H7 (cell line): Measurements from ENCODE around the gene GPC5. TPM values are rescaled to one million over a fixed set of nuclear protein-coding genes. Genes with fewer than 3 reads are reported as not detected.
"Not testable (repeated sequence)": the region's sequence is repeated elsewhere in the genome, so short reads cannot be mapped to it uniquely, and the experiment has no call there.

Source experiments
- DNase-seq: peaks from one replicate; pipeline ENCODE4 v3.0.0; 2012
- H3K27me3 ChIP-seq: 2 replicates; pipeline ENCODE4 v1.6.0; 2011; ENCODE audit warnings: mild to moderate bottlenecking, low read length; ENCODE audit not compliant: control insufficient read depth, insufficient read depth
- H3K36me3 ChIP-seq: replicated peaks from 2 replicates; pipeline ENCODE4 v1.5.1; 2011; ENCODE audit warnings: low read length; ENCODE audit not compliant: control insufficient read depth, insufficient read depth
- H3K4me3 ChIP-seq: 2 replicates; pipeline ENCODE4 v1.5.1; 2011; ENCODE audit warnings: low read depth, mild to moderate bottlenecking, control low read depth, low read length, moderate library complexity; ENCODE audit not compliant: insufficient read depth
- total RNA-seq: library from RNA; depleted of rRNA; stranded (reverse); fragments of >200 nt; shearing (Covaris generic); gene quantifications from 2 replicates; pipeline ENCODE4 v1.2.3, GENCODE V29; 2014

The GPC5 gene
- total RNA-seq, 1 experiment from 2014 or later: 0.07 TPM

DNA sequence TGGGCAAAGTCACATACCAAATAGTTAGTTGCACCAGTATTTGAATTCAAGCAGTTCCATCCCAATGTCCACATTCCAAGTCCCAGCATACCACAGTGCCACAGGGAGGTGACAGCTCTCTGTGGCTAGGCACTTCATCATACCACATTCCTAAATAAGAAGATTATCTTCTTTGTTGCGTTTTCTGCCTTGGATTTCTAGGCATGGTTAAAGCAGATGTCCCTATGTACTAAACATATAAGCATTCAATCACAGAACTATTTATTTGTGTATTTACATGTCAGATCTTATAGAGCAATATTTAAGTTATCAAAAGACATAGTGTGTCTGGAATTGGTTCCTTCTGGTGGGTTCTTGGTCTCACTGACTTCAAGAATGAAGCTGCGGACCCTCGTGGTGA lies 403.4 kb downstream of the GPC5 start:
- H3K4me3 ChIP-seq, H3K27me3 ChIP-seq, H3K36me3 ChIP-seq, DNase-seq: not testable (repeated sequence)

DNA sequence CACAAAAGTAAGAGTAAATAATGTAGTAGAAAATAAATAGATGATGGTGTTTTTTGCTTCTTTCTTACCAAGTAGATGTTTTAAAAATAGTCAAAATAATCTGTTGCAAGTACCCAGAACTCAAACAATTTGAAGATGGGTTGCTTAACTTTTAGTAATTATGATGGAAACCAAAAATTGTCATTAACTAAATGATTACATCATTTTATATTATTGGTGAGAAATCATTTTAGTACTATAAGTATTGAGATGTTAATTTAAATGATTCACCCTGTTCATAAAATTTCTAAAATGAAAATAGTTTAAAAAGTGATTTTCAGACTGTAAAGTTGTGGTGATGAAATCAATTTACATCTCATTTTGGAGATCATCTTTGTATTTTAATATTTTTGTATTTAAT lies 404.5 kb downstream of the GPC5 start:
- DNase-seq: no peak
- Histone ChIP-seq H3K27me3 (no peaks in the 10 kb centered on the region), H3K4me3 (no peak overlapping the region), H3K36me3 (no peaks in the 10 kb centered on the region)

DNA sequence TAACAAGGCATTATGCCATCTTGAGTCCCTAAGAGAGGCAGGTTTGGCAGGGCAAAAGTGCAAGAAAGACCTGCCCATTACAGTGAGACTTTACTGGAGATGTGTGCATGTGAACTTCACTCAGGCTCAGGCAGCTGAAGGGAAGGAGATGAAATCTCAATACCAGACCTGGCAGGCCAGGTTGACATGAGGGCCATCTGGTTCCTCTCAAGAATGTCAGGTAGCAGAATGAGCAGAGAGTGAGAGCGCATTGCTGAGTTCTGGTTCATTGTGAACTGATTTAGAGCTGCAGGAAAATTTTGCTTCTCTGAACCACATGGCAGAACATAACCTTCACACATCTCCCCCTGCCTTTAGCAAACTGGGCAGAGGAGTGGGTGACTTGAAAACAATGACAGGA lies 406.3 kb downstream of the GPC5 start:
- no peaks in the 10 kb centered on the region for H3K27me3 ChIP-seq
- no peak overlapping the region for H3K4me3 ChIP-seq
- DNase-seq: no peak
- H3K36me3 ChIP-seq: no peaks in the 10 kb centered on the region

DNA sequence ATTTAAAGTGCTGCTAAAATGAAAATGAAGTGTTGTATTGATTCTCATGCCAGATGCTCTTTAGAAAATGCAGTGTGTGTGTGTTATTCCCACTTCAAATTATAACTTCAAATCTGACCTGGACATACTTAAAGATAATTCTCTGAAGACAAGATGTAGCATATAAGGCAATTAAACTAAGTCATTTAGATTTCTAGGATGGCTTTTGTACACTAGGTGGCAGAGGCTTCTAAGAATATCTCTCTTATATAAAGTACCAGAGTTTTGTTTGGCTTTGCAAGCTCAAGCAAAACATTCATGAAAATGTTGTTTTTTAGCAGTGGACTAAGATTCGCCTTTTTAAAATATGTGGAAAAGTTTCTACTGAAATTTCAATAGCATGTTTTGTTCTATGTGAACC lies 407.2 kb downstream of the GPC5 start:
- DNase-seq: no peak
- no peak overlapping the region for H3K4me3 ChIP-seq
- no peaks in the 10 kb centered on the region for H3K27me3 ChIP-seq

DNA sequence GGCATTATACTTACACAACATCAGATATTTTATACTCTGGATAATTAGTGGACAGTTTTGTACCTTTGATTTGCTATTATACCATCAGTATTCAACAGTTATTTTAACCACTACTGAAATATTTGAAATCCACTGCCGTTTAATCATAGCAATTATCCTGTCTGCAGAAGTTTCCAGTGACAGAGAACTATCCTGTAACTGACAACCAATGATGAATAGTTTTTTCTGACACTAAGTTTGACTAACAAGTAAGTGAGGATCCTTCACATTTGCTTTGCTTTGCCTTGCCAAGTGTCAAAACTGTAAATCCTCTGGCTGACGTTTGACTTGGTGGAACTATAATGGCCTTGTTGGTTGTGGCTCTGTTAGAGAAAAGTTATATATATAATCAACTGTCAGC lies 410.7 kb downstream of the GPC5 start:
- no peak overlapping the region for H3K4me3 ChIP-seq
- H3K36me3 ChIP-seq: no peaks in the 10 kb centered on the region
- no peaks in the 10 kb centered on the region for H3K27me3 ChIP-seq
- DNase-seq: no peak

More for the DNA sequence above, 407.2 kb downstream of the GPC5 start:
- no peaks in the 10 kb centered on the region for H3K36me3 ChIP-seq

DNA sequence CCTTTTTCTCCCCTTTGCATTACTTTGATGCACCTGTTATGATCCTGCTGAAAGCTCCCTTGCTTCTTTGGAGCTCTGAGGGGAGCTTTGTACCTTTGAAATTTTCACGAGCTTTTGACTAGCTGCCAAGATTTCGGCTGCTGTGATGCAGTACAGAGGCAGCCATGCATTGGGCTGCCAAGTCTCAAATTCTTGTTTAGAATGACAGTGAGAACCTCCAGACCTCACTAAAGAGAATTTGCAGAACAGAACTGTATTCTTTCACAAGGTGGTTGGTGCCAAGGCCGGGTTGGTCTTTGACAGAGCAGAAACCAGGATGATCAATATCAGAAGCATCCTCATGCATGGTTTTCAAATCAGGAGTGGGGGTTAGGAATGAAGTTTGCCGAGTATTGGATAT lies 414.8 kb downstream of the GPC5 start:
- no peaks in the 10 kb centered on the region for H3K27me3 ChIP-seq
- H3K36me3 ChIP-seq: no peaks in the 10 kb centered on the region
- H3K4me3 ChIP-seq: no peak overlapping the region
- no peak for DNase-seq

DNA sequence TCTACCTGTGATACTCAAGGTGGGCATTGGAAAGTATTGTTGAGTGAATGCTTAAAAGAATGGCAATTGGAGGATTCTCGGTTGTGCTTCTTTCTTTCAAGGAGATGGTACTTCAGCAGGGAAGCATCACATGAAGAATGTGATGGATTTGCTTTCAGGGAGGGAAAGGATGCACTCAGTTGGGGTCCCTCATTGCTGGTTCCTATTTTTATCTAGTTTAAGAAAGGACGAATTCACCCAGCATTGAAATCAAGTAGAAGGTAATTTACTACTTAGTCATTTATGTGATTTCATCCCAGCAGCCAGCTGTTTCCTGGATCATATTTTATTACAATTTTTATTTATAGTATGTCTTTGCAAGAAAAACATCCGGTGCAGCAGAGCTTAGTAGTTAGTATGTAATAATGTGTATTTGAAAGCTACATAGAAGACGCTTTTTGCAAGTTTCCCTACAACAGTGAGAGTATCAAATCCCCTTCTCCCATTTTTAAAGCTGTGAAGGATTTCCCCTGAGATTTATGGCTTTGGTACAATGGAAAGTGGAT lies 417.9 kb downstream of the GPC5 start:
- no peaks in the 10 kb centered on the region for H3K27me3 ChIP-seq
- DNase-seq: no peak
- H3K36me3 ChIP-seq: no peaks in the 10 kb centered on the region
- H3K4me3 ChIP-seq: no peak overlapping the region

DNA sequence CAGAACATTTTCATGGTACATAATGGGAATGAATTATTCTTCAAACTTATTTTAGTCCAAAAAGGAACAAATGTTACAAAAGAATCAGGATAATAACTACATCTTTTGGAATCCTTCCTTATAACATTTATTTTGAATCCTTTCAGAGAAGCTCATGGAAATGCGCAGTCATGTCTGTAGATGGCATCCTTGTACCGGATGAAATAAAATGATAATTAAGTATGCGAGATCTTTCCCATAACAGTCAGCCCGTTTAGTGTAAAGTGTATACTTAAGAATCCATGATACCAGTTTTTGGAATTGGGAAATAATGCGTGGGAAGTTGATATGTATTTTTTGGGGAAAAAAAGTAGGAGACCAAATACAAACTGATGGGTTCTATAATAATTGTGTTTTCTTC lies 418.8 kb downstream of the GPC5 start:
- H3K4me3 ChIP-seq: no peak overlapping the region
- DNase-seq: no peak
- H3K36me3 ChIP-seq: no peaks in the 10 kb centered on the region
- H3K27me3 ChIP-seq: no peaks in the 10 kb centered on the region

DNA sequence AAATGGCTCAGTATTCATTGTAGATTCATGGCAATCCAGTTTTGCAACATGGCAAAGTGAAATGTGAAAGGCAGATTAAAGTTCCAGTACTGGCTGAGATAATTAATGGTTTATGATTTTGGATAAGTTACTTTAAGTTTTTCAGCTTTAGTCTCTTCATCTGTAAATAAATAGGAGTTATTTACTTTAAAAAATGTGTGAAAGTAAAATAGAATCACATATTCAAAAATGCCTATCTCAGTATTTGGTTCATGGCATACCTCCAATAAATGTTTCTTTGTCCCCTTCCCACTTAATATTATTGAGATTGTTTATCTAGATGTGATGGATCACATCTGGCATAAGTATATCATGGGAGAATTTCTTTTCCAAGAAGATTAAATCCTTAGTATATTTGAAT lies 426.0 kb downstream of the GPC5 start:
- H3K27me3 ChIP-seq: no peaks in the 10 kb centered on the region
- H3K36me3 ChIP-seq: no peaks in the 10 kb centered on the region
- no peak overlapping the region for H3K4me3 ChIP-seq
- no peak for DNase-seq

DNA sequence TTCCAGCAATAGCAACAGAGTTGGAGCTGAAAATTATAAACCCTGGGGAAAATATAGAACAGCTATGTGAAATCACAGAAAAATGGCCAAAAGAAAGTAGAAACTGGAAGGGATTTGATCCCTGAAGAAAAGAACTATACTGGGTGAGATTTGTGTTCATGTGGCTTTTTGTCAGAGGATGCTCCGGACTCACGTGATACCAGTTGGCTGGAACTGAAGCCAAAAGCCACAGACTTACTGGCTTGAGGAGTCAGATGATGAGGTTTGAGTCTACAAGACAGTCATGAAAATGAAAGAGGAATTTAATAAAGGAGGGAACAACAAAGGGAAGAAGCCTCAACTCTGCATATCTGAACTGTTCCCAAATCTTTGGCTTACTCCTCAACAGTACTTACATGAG lies 427.1 kb downstream of the GPC5 start:
- Histone ChIP-seq H3K36me3 (no peaks in the 10 kb centered on the region), H3K27me3 (no peaks in the 10 kb centered on the region), H3K4me3 (no peak overlapping the region)
- DNase-seq: no peak

DNA sequence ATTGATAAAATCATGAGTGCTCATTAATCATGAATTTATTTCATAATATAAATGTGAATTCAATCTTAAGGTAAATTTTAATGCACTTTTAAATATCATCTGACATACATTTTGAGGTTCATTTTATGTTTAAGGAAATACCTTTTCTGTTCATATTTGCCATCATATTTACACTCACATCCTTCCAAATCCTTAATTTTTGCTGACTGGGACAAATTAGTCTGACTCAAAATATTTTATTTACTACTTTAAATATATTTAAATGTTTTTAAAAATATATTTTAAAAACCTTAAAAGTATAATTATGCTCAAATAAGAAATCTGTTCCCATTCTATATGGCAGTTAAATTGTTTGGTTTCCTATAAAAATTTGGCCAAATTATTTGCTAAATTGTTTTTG lies 438.1 kb downstream of the GPC5 start:
- Histone ChIP-seq H3K4me3 (no peak overlapping the region), H3K36me3 (no peaks in the 10 kb centered on the region), H3K27me3 (no peaks in the 10 kb centered on the region)
- no peak for DNase-seq

DNA sequence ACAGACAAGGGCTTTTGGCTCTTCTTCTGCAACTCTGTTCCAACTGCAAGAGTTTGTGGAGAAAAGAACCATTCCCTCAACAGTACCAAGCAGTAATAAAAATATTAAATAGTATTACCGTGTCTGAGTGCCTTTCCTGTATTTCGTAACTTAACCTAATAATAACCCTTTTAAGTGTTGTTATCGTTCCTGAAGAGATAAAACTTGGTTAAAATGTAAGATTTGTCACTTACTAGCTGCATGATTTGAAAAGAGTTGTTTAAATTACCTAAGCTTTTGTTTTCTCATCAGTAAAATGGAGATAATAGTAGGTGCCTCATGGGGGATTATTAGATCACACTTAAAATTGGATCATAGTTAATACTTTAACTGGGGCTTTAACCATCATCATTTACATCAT lies 447.2 kb downstream of the GPC5 start:
- no peak for DNase-seq
- Histone ChIP-seq H3K27me3 (no peaks in the 10 kb centered on the region), H3K4me3 (no peak overlapping the region), H3K36me3 (no peaks in the 10 kb centered on the region)

DNA sequence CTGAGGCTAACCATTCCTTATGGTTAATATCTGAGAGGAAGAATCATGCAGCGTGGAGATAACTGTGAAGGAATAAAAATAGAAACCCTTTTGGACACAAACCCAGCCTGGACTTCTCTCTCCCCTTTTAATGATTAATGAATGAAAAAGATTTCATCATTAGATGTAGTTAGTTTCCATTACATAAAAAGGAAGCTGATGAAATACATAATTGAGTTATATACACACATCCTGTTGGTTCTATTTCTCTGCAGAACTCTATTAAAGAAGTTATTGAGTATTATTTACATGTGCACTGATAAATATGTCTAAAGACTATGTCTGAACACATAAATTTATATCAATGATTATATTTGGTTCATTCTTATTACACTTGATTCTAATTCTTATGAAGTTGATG lies 465.3 kb downstream of the GPC5 start:
- Histone ChIP-seq H3K4me3 (no peak overlapping the region), H3K36me3 (no peaks in the 10 kb centered on the region), H3K27me3 (no peaks in the 10 kb centered on the region)

DNA sequence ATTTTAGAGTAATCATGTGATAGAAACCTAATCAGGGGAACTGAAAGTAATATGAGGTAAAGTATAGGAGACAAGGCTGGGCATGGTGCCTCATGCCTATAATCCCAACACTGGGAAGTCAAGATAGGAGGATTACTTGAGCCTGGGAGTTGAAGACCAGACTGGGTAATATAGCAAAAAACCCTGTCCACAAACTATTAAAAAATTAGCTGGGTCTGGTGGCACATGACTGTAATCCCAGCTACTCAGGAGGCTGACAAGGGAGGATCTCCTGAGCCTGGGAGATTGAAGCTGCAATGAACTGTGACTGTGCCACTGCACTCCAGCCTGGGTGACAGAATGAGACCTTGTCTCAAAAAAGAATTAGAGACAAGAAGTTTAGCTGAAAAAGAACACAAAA lies 469.9 kb downstream of the GPC5 start:
- Histone ChIP-seq H3K4me3 (no peak overlapping the region), H3K27me3 (no peaks in the 10 kb centered on the region), H3K36me3 (no peaks in the 10 kb centered on the region)
- no peak for DNase-seq

More for the DNA sequence above, 465.3 kb downstream of the GPC5 start:
- no peak for DNase-seq

DNA sequence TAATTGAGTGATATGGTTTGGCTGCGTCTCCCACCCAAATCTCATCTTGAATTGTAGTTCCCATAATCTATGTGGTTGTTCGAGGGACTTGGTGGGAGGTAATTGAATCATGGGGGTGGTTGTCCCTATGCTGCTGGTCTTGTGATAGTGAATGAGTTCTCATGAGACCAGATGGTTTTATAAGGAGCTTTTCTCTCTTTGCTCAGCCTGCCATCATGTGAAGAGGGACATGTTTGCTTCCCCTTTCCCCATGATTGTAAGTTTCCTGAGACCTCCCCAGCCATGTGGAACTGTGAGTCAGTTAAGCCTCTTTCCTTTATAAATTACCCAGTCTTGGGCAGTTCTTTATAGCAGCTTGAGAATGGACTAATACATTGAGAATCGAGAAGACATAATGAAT lies 480.1 kb downstream of the GPC5 start:
- no peaks in the 10 kb centered on the region for H3K27me3 ChIP-seq
- DNase-seq: no peak
- no peaks in the 10 kb centered on the region for H3K36me3 ChIP-seq

DNA sequence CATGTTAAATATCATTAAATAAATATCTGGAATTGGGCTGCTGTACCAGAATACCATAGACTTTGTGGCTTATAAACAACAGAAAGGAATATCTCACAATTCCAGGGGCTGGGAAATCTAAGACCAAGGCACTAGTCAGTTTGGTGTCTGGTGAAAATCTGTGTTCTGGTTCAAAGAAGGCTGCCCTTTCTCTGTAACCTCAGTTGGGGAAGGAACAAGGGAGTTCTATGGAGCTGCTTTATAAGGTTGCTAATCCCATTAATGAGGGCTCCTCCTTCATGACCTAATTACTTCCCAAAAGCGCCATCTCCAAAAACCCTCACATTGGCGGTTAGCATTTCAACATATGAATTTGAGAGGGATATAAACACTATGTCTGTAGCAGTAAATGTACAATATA lies 480.9 kb downstream of the GPC5 start:
- Histone ChIP-seq H3K27me3 (no peaks in the 10 kb centered on the region), H3K36me3 (no peaks in the 10 kb centered on the region), H3K4me3 (no peak overlapping the region)
- DNase-seq: no peak

More for the DNA sequence above, 480.1 kb downstream of the GPC5 start:
- H3K4me3 ChIP-seq: no peak overlapping the region
